ENCODE data around the gene MRPL22.

Gene MRPL22

DNA sequence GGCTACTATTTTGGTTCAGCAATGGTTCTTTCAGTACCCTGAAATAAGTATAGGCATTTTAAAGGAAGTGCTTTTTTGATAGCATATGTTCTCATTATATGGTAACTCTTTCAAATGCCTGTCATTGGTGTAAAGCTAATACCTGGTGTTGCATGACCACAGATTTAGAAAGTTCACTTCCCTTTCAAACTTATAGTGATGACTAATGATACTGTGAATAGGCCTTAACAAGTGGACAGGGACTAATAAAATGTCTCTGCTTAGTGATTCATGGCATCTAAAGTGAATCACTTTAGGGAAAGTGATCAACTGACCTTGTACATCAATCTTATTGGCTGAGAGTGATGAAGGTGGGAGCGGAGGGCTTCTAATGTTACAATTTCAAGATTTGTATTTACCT, 21.6 kb downstream of the MRPL22 start:
- DNase-seq (ENCODE audit: low spot score), result peak; percentile 44
- TF ChIP-seq CTCF (IDR thresholded peaks at IDR 0.05; ENCODE audit: extremely low read depth, missing control alignments), result no peak

- no peak for TF ChIP-seq CTCF (IDR thresholded peaks at IDR 0.05; ENCODE audit: extremely low read depth, missing control alignments)
Observed at GRCh38 chr5:154966081-154966841, 25.4 kb downstream of the MRPL22 start.

DNA sequence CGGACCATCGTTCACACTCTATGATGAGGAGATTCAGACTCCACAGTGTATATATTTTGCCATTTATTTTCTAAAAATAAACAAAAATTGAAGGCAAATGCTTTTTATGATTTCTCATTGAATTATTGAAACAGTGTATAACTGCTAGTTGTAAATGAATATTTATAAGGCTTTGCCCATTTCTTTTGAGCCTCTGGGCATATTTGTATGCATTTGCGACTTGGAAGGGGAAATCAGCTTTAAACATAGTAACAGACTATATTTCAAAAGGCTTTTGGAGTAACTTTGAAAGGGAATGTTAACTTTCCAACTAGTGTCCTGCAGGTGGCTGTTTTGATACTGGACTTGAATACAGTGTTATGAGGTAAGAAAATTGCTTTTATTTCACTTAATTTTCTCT, 26.0 kb downstream of the MRPL22 start:
- no peak for TF ChIP-seq CTCF (IDR thresholded peaks at IDR 0.05; ENCODE audit: extremely low read depth, missing control alignments)
- DNase-seq (ENCODE audit: low spot score), result no peak

More at GRCh38 chr5:154966081-154966841, 25.4 kb downstream of the MRPL22 start:
- DNase-seq (ENCODE audit: low spot score), result no peak

DNA sequence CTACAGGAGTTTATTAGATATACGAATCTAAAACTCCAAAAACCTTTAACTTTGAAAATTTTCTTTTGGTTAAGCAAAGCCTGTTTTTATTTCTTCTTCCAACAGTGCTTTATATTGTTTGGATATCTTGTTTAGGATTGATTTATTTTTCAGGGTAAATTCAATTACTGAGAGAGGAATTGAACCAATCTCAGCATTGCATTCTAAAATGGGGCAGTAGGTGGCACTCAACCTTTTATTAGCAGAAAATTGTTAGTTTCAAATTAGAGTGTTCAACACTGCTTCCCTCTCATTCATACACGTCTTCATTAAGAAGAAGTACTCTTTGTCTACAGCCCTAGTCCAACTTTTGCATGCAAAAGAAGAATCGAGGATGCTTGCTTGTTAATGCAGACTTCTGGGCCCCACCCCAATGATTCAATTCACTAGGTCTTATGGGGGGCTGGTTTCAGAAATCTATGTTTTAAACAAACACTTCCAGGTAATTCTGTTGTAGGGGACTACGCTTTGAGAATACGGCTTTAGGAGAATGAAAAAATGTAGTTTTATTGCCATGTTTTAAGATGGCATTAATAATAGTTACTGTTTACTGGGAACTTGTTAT, 26.6 kb downstream of the MRPL22 start:
- no peak for TF ChIP-seq CTCF (IDR thresholded peaks at IDR 0.05; ENCODE audit: extremely low read depth, missing control alignments)
- peak; percentile 14 for DNase-seq (ENCODE audit: low spot score)

DNA sequence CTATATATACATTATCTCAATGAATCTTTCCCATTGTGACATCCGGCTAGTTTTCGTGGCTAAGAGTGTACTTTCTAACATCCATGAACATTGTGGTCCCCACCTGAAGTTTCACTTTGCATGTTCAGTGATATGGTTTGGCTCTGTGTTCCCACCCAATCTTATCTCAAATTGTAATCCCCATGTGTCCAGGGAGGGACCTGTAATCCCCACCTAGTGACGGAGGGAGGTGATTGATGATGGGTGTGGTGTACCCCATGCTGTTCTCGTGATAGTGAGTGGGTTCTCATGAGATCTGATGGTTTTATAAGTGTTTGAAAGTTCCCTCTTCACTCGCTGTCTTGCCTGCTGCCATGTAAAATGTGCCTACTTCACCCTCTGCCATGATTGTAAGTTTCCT, 28.1 kb downstream of the MRPL22 start:
- DNase-seq (ENCODE audit: low spot score), result no peak
- TF ChIP-seq CTCF (IDR thresholded peaks at IDR 0.05; ENCODE audit: extremely low read depth, missing control alignments), result no peak

DNA sequence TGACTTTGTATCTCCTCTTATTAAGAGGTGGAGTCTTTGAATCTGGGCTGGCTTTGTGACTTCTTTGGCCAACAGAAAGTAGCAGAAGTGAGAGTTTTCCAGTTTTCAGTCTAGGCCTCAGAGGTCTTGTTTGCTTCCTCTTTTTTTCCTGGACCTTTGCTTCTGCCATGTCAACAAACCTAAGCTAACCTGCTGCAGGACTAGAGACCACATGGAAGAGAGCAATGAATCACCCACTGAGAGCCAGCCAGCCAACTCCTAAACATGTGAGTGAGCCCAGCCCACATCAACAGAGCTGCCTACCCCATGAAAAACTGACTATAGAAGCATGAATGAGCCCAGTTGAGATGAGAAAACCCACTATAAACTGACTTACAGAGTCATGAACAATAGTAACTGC, 29.9 kb downstream of the MRPL22 start:
- TF ChIP-seq CTCF (IDR thresholded peaks at IDR 0.05; ENCODE audit: extremely low read depth, missing control alignments), result no peak
- DNase-seq (ENCODE audit: low spot score), result no peak

GRCh38 chr5:154971501-154971900, 30.6 kb downstream of the MRPL22 start:
- DNase-seq (ENCODE audit: low spot score), result no peak
- TF ChIP-seq CTCF (IDR thresholded peaks at IDR 0.05; ENCODE audit: extremely low read depth, missing control alignments), result no peak
